Keratinocyte (primary cell): ENCODE data around the gene GOLM1. TPM values are rescaled to one million over a fixed set of nuclear protein-coding genes. Genes with fewer than 3 reads are reported as not detected.

Experiments used
- DNase-seq: peaks from one replicate; pipeline ENCODE4 v3.0.0-alpha.2; 2011; ENCODE audit warnings: low read depth, missing footprints, low spot score
- FAIRE-seq: peaks from 2 replicates; lab custom pipeline; 2011; peaks lifted over from hg19 to GRCh38; lab: Jason Lieb, UNC
- H2AFZ ChIP-seq: 2 replicates; pipeline ENCODE4 v1.6.0; 2012; ENCODE audit warnings: low read length, control low read depth, inconsistent platforms; ENCODE audit not compliant: control insufficient read depth
- H3K27ac ChIP-seq: 2 replicates; pipeline ENCODE4 v1.5.1; 2011; ENCODE audit warnings: low read length; ENCODE audit not compliant: control insufficient read depth, insufficient read depth
- H3K27me3 ChIP-seq: 3 replicates; pipeline ENCODE4 v1.6.0; 2011; ENCODE audit warnings: low read length; ENCODE audit not compliant: control insufficient read depth, insufficient read depth; ENCODE audit errors: extremely low read depth
- H3K36me3 ChIP-seq, 2 experiments: 2 replicates in 1 of 2; 3 replicates in 1 of 2; pipeline ENCODE4 v1.5.1; 2011; ENCODE audit warnings: low read length in 2 of 2, mild to moderate bottlenecking in 1 of 2; ENCODE audit not compliant: control insufficient read depth in 2 of 2, insufficient read depth in 2 of 2; ENCODE audit errors: extremely low read depth in 1 of 2
- H3K4me1 ChIP-seq: 3 replicates; pipeline ENCODE4 v1.5.1; 2011; ENCODE audit warnings: low read length; ENCODE audit not compliant: control insufficient read depth, insufficient read depth; ENCODE audit errors: extremely low read depth
- H3K4me2 ChIP-seq: 3 replicates; pipeline ENCODE4 v1.6.0; 2011; ENCODE audit warnings: low read depth, low read length; ENCODE audit not compliant: control insufficient read depth, insufficient read depth; ENCODE audit errors: extremely low read depth
- H3K4me3 ChIP-seq, 3 experiments: fragments of 200-600 bp in 1 of 3; sonication (generic) in 1 of 3; 2 replicates in 2 of 3; 3 replicates in 1 of 3; pipeline ENCODE4 v1.5.1; 2011 to 2016; ENCODE audit warnings: low read length in 3 of 3, mild to moderate bottlenecking in 3 of 3, control low read depth in 2 of 3, inconsistent platforms in 1 of 3, low read depth in 1 of 3, mixed read lengths in 1 of 3, mixed run types in 1 of 3, moderate library complexity in 1 of 3; ENCODE audit not compliant: control insufficient read depth in 2 of 3, insufficient read depth in 2 of 3; ENCODE audit errors: extremely low read depth in 1 of 3
- H3K79me2 ChIP-seq: 2 replicates; pipeline ENCODE4 v1.6.0; 2012; ENCODE audit warnings: low read length; ENCODE audit not compliant: control insufficient read depth, insufficient read depth
- H3K9ac ChIP-seq: 3 replicates; pipeline ENCODE4 v1.6.0; 2011; ENCODE audit warnings: low read length; ENCODE audit not compliant: control insufficient read depth, insufficient read depth; ENCODE audit errors: extremely low read depth
- H3K9me1 ChIP-seq: 3 replicates; pipeline ENCODE4 v1.6.0; 2011; ENCODE audit warnings: low read length; ENCODE audit not compliant: control insufficient read depth, insufficient read depth; ENCODE audit errors: extremely low read depth
- H3K9me3 ChIP-seq: 2 replicates; pipeline ENCODE4 v1.5.1; 2012; ENCODE audit warnings: low read depth, low read length; ENCODE audit not compliant: control insufficient read depth
- H4K20me1 ChIP-seq: 3 replicates; pipeline ENCODE4 v1.6.0; 2011; ENCODE audit warnings: low read length; ENCODE audit not compliant: control insufficient read depth, insufficient read depth; ENCODE audit errors: extremely low read depth
- EZH2 ChIP-seq: IDR thresholded peaks from one replicate; pipeline ENCODE4 v1.6.1; 2012; ENCODE audit warnings: inconsistent platforms, mild to moderate bottlenecking, low read length, moderate library complexity
- dilution Hi-C: fragments of 300-500 bp; cut with MboI; formaldehyde crosslinking; loops from one replicate; pipeline ENCODE4 v1.7.0; 2020; ENCODE audit warnings: low sequenced_read_pairs; ENCODE audit not compliant: extremely low pct_ligation_motif_present
- polyA plus RNA-seq, 5 experiments: library from polyadenylated mRNA; depleted of rRNA in 3 of 5; stranded (reverse) in 3 of 5; stranded (forward) in 1 of 5; unstranded in 1 of 5; fragments of >200 nt; gene quantifications; 1 replicate in 1 of 5; 2 replicates in 3 of 5; 3 replicates in 1 of 5; pipeline versions ENCODE4 v1.2.1 to v1.2.3, GENCODE V29; 2011 to 2012; ENCODE audit warnings: missing spikeins in 2 of 5, low read depth in 1 of 5, low replicate concordance in 1 of 5
- TF ChIP-seq, protein P1 (sequence below), 3 experiments: IDR thresholded peaks in 1 of 3; conservative IDR thresholded peaks in 1 of 3; optimal IDR thresholded peaks in 1 of 3; 2 replicates in 2 of 3; 3 replicates in 1 of 3; pipeline versions ENCODE3 to v1.5.1; 2011; ENCODE audit warnings: low read length in 3 of 3, mild to moderate bottlenecking in 3 of 3, moderate library complexity in 2 of 3, control low read depth in 1 of 3, inconsistent platforms in 1 of 3; ENCODE audit not compliant: insufficient read depth in 2 of 3; ENCODE audit errors: extremely low read depth in 1 of 3

GOLM1 gene
- polyA plus RNA-seq, 1 donor (not counting 4 experiments of a cell fraction or from before 2014, with no cell fraction given) = 17.3 TPM

GRCh38 chr9:86128235-86128822 is 29.0 kb upstream of the GOLM1 start:
- DNase-seq (no peak), FAIRE-seq (no peak)
- H3K4me3 ChIP-seq = no peak overlapping the region
- no peaks in the 10 kb centered on the region for H4K20me1 ChIP-seq
- no peak overlapping the region for H2AFZ ChIP-seq
- H3K9ac ChIP-seq = no peak overlapping the region
- H3K27me3 ChIP-seq = no peaks in the 10 kb centered on the region
- H3K4me2 ChIP-seq = no peak overlapping the region
- no peaks in the 10 kb centered on the region for H3K79me2 ChIP-seq
- peaks cover 9% of the 10 kb centered on the region for H3K4me1 ChIP-seq
- no peak for TF ChIP-seq EZH2
- TF ChIP-seq, protein P1, sequence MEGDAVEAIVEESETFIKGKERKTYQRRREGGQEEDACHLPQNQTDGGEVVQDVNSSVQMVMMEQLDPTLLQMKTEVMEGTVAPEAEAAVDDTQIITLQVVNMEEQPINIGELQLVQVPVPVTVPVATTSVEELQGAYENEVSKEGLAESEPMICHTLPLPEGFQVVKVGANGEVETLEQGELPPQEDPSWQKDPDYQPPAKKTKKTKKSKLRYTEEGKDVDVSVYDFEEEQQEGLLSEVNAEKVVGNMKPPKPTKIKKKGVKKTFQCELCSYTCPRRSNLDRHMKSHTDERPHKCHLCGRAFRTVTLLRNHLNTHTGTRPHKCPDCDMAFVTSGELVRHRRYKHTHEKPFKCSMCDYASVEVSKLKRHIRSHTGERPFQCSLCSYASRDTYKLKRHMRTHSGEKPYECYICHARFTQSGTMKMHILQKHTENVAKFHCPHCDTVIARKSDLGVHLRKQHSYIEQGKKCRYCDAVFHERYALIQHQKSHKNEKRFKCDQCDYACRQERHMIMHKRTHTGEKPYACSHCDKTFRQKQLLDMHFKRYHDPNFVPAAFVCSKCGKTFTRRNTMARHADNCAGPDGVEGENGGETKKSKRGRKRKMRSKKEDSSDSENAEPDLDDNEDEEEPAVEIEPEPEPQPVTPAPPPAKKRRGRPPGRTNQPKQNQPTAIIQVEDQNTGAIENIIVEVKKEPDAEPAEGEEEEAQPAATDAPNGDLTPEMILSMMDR (optimal IDR thresholded peaks at IDR 0.05 in 1 of 3, IDR thresholded peaks at IDR 0.05 in 1 of 3, conservative IDR thresholded peaks at IDR 0.05 in 1 of 3; ENCODE audit: extremely low read depth in 1 of 3, insufficient read depth in 2 of 3, low read length in 3 of 3) = no peak
- no peak overlapping the region for H3K27ac ChIP-seq
- dilution Hi-C loops = no loop called here
- H3K36me3 ChIP-seq = no peaks in the 10 kb centered on the region
- H3K9me1 ChIP-seq = no peaks in the 10 kb centered on the region
- no peaks in the 10 kb centered on the region for H3K9me3 ChIP-seq

- no peaks in the 10 kb centered on the region for H3K36me3 ChIP-seq
- H3K9me3 ChIP-seq = no peaks in the 10 kb centered on the region
- H3K79me2 ChIP-seq = no peaks in the 10 kb centered on the region
- peaks cover 9% of the 10 kb centered on the region for H3K4me1 ChIP-seq
- DNase-seq (peak; percentile 52), FAIRE-seq (peak; percentile 67)
- H2AFZ ChIP-seq = peak overlapping the region; percentile 44
- peak overlapping the region; percentile 57 for H3K4me2 ChIP-seq
- H3K9ac ChIP-seq = no peak overlapping the region
- no peaks in the 10 kb centered on the region for H3K27me3 ChIP-seq
- no peak overlapping the region for H3K4me3 ChIP-seq
- H3K9me1 ChIP-seq = no peaks in the 10 kb centered on the region
- H3K27ac ChIP-seq = peak overlapping the region; percentile 3
- dilution Hi-C loops = no loop called here
- no peaks in the 10 kb centered on the region for H4K20me1 ChIP-seq
- TF ChIP-seq, protein P1 (optimal IDR thresholded peaks at IDR 0.05 in 1 of 3, IDR thresholded peaks at IDR 0.05 in 1 of 3, conservative IDR thresholded peaks at IDR 0.05 in 1 of 3; ENCODE audit: extremely low read depth in 1 of 3, insufficient read depth in 2 of 3, low read length in 3 of 3) = no peak
- no peak for TF ChIP-seq EZH2
Observed at GRCh38 chr9:86126998-86127972, 27.9 kb upstream of the GOLM1 start.
